Measurements from ENCODE around the gene TNRC6A.

The TNRC6A gene

DNA sequence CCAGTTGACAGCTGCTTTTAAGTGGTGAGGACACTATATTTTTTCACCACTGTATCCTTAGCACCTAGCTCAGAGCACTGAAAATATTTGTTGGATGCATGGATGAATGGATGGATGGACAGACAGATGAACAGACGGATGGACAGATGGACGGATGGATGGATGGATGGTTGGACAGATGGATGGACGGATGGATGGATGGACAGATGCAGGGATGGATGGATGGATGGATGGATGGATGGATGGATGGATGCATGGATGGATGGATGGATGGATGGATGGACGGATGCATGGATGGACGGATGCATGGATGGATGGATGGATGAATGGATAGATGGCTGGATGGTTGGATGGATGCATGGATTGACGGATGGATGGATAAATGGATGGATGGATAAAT is 103.9 kb downstream of the TNRC6A start:
- DNase-seq (ENCODE audit: low read depth): no peak
- TF ChIP-seq, protein P1, sequence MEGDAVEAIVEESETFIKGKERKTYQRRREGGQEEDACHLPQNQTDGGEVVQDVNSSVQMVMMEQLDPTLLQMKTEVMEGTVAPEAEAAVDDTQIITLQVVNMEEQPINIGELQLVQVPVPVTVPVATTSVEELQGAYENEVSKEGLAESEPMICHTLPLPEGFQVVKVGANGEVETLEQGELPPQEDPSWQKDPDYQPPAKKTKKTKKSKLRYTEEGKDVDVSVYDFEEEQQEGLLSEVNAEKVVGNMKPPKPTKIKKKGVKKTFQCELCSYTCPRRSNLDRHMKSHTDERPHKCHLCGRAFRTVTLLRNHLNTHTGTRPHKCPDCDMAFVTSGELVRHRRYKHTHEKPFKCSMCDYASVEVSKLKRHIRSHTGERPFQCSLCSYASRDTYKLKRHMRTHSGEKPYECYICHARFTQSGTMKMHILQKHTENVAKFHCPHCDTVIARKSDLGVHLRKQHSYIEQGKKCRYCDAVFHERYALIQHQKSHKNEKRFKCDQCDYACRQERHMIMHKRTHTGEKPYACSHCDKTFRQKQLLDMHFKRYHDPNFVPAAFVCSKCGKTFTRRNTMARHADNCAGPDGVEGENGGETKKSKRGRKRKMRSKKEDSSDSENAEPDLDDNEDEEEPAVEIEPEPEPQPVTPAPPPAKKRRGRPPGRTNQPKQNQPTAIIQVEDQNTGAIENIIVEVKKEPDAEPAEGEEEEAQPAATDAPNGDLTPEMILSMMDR (conservative IDR thresholded peaks at IDR 0.05; ENCODE audit: low read length): no peak
- H3K4me3 ChIP-seq (ENCODE audit: low read length): no peak overlapping the region

- peak; percentile 29 for DNase-seq (ENCODE audit: low read depth)
- TF ChIP-seq, protein P1 (conservative IDR thresholded peaks at IDR 0.05; ENCODE audit: low read length): peak; percentile 71
Observed at GRCh38 chr16:24834459-24835335, 105.2 kb downstream of the TNRC6A start.

GRCh38 chr16:24836836-24837235 is 107.4 kb downstream of the TNRC6A start:
- no peak for DNase-seq (ENCODE audit: low read depth)
- TF ChIP-seq, protein P1 (conservative IDR thresholded peaks at IDR 0.05; ENCODE audit: low read length): no peak
- H3K4me3 ChIP-seq (ENCODE audit: low read length): no peak overlapping the region

More at GRCh38 chr16:24834459-24835335, 105.2 kb downstream of the TNRC6A start:
- H3K4me3 ChIP-seq (ENCODE audit: low read length): no peak overlapping the region

DNA sequence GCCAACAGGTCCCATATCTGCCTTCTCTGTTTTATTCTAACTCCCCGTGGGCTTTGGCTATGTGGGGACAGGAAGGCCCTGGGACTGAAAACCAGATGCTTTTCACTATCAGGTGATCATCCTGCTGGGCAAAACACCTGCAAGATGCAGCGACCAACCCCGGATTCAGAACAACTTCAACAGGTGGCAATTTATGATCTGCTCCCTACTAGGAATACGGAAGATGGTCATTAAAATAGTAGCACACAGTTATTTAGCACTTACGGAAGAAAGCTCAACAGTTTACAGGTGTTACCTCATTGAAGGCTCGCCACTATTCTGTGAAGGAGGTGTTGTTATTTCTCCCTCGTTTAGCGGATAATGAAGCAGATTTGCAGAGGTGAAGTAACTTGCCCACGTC is 108.5 kb downstream of the TNRC6A start:
- TF ChIP-seq, protein P1 (conservative IDR thresholded peaks at IDR 0.05; ENCODE audit: low read length): no peak
- no peak for DNase-seq (ENCODE audit: low read depth)
- no peak overlapping the region for H3K4me3 ChIP-seq (ENCODE audit: low read length)

DNA sequence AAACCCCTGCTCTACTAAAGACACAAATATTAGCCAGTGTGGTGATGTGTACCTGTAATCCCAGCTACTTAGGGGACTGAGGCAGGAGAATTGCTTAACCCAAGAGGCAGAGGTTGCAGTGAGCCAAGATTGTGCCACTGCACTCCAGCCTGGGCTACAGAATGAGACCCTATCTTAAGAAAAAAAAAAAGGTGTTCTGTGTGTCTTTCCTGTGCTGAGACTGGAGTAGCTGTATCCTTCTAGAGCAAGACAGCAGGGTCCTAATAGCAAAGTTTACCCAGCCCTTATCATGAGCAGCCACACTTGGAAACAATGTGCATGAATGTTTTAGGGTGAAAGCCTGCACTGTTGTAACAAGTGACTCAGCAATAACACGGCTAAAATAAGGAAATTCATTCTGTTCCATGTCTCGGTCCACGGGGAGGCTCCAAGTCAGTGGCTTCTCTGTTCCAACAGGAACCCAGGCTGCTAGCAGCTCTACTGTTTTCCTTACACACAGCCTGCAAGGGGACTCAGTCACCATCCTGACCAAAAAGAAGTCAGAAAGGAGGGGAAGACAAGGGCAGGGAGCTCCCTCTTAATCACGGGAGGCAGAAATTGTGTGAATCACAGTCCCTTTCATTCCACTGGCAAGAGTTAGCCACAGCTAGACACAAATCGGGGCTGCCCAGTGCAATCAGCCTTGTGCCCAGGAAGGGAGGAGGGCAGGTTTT is 109.3 kb downstream of the TNRC6A start:
- TF ChIP-seq, protein P1 (conservative IDR thresholded peaks at IDR 0.05; ENCODE audit: low read length): no peak
- peak; percentile 63 for DNase-seq (ENCODE audit: low read depth)
- peak overlapping the region; percentile 44 for H3K4me3 ChIP-seq (ENCODE audit: low read length)

GRCh38 chr16:24839347-24839972 is 110.0 kb downstream of the TNRC6A start:
- H3K4me3 ChIP-seq (ENCODE audit: low read length): no peak overlapping the region
- DNase-seq (ENCODE audit: low read depth): no peak
- TF ChIP-seq, protein P1 (conservative IDR thresholded peaks at IDR 0.05; ENCODE audit: low read length): no peak
